WERI-Rb-1 (cell line): Measurements from ENCODE around the gene XPO4.
A peak's percentile ranks its signal among the peaks of the same experiment; 100 is the strongest.

Source experiments
- DNase-seq: peaks from one replicate; pipeline ENCODE4 v3.0.0-alpha.2; 2020
- H3K27ac ChIP-seq: fragments of 250-450 bp; sonication (Bioruptor Pico); 2 replicates; pipeline ENCODE4 v1.5.1; 2020; ENCODE audit warnings: mild to moderate bottlenecking, moderate library complexity
- H3K27me3 ChIP-seq: fragments of 250-450 bp; sonication (Bioruptor Pico); 2 replicates; pipeline ENCODE4 v1.5.1; 2021; ENCODE audit warnings: mild to moderate bottlenecking, low read depth, moderate library complexity; ENCODE audit not compliant: insufficient read depth, severe bottlenecking
- H3K36me3 ChIP-seq: fragments of 250-450 bp; sonication (Bioruptor Pico); 2 replicates; pipeline ENCODE4 v1.5.1; 2020; ENCODE audit warnings: mild to moderate bottlenecking, moderate library complexity
- H3K4me3 ChIP-seq: 2 replicates; pipeline ENCODE4 v1.5.1; 2011; ENCODE audit warnings: low read depth, mild to moderate bottlenecking, control low read depth, low read length
- H3K9me3 ChIP-seq: fragments of 250-450 bp; sonication (Bioruptor Pico); 2 replicates; pipeline ENCODE4 v1.5.1; 2021; ENCODE audit warnings: mild to moderate bottlenecking, moderate library complexity; ENCODE audit not compliant: severe bottlenecking
- CTCF ChIP-seq: IDR thresholded peaks from 2 replicates; pipeline ENCODE4 v1.5.1; 2011; ENCODE audit warnings: low read depth, mild to moderate bottlenecking, control low read depth, inconsistent platforms, low read length

The XPO4 gene

GRCh38 chr13:20775961-20776360, 126.6 kb downstream of the XPO4 start:
- peaks cover 4% of the 10 kb centered on the region; the same call in 1 of the 2 replicates for H3K36me3 ChIP-seq
- DNase-seq = no peak
- no peak for TF ChIP-seq CTCF
- no peak overlapping the region for H3K27ac ChIP-seq
- no peaks in the 10 kb centered on the region for H3K27me3 ChIP-seq
- no peaks in the 10 kb centered on the region for H3K9me3 ChIP-seq
- H3K4me3 ChIP-seq = no peak overlapping the region

- TF ChIP-seq CTCF = no peak
- Histone ChIP-seq H3K27me3 (no peaks in the 10 kb centered on the region), H3K36me3 (peaks cover 4% of the 10 kb centered on the region; the same call in 1 of the 2 replicates), H3K9me3 (no peaks in the 10 kb centered on the region), H3K27ac (no peak overlapping the region), H3K4me3 (no peak overlapping the region)
- no peak for DNase-seq
Observed at GRCh38 chr13:20774746-20775145, 127.8 kb downstream of the XPO4 start.

- TF ChIP-seq CTCF = 0 out of 2 replicates have a peak, but pooled peaks have one; percentile 5
- peak within 1 kb of the TSS; percentile 97 for H3K27ac ChIP-seq
- peak; percentile 97 for DNase-seq
- peak within 1 kb of the TSS; percentile 79 for H3K4me3 ChIP-seq
- no peaks in the 10 kb centered on the region for H3K27me3 ChIP-seq
- H3K36me3 ChIP-seq = peaks cover 4% of the 10 kb centered on the region; the same call in 1 of the 2 replicates
- no peaks in the 10 kb centered on the region for H3K9me3 ChIP-seq
Observed at GRCh38 chr13:20773194-20774080, 129.1 kb downstream of the XPO4 start, which contains the start of gene EEF1AKMT1. Gene EEF1AKMT1, minus strand, starts transcription at chr13:20773961. Its CDS starts 16,363 bp downstream, at chr13:20757598.

- TF ChIP-seq CTCF = no peak
- peak; percentile 16 for DNase-seq
- no peaks in the 10 kb centered on the region for H3K9me3 ChIP-seq
- no peaks in the 10 kb centered on the region for H3K27me3 ChIP-seq
- H3K4me3 ChIP-seq = peak overlapping the region; percentile 79
- peaks cover 4% of the 10 kb centered on the region; the same call in 1 of the 2 replicates for H3K36me3 ChIP-seq
- H3K27ac ChIP-seq = peak overlapping the region; percentile 97
Observed at GRCh38 chr13:20772401-20773131, 130.0 kb downstream of the XPO4 start.

- H3K9me3 ChIP-seq = no peaks in the 10 kb centered on the region
- TF ChIP-seq CTCF = no peak
Observed at GRCh38 chr13:20769834-20770233, 132.7 kb downstream of the XPO4 start.

More at GRCh38 chr13:20769834-20770233, 132.7 kb downstream of the XPO4 start:
- Histone ChIP-seq H3K27ac (no peak overlapping the region), H3K4me3 (no peak overlapping the region), H3K27me3 (no peaks in the 10 kb centered on the region), H3K36me3 (peaks cover 4% of the 10 kb centered on the region; the same call in 1 of the 2 replicates)
- DNase-seq = no peak
